ENCODE measurements around the gene KREMEN1.

KREMEN1 gene

GRCh38 chr22:29167032-29167911 lies 94.4 kb downstream of the KREMEN1 start:
- no peak for DNase-seq (ENCODE audit: low read depth, low spot score)
- TF ChIP-seq CTCF (IDR thresholded peaks at IDR 0.05; ENCODE audit: insufficient read depth, low read length, missing control alignments), result no peak
- ChIA-PET POLR2A (no interaction called here), CTCF (interaction anchor here (0.7 kb wide), 1 partner anchor 13 kb away, joined by 3 read pairs; no protein-coding TSS in a partner anchor)
- no peak overlapping the region for H3K4me3 ChIP-seq (ENCODE audit: low read depth, low read length)

- POLR2A ChIA-PET, result no interaction called here
- TF ChIP-seq CTCF (IDR thresholded peaks at IDR 0.05; ENCODE audit: insufficient read depth, low read length, missing control alignments), result no peak
- CTCF ChIA-PET, result no interaction called here
Measured at GRCh38 chr22:29171721-29172120, 98.9 kb downstream of the KREMEN1 start.

GRCh38 chr22:29172216-29172615 lies 99.4 kb downstream of the KREMEN1 start:
- ChIA-PET CTCF (no interaction called here), POLR2A (no interaction called here)
- no peak for TF ChIP-seq CTCF (IDR thresholded peaks at IDR 0.05; ENCODE audit: insufficient read depth, low read length, missing control alignments)
- DNase-seq (ENCODE audit: low read depth, low spot score), result no peak
- H3K4me3 ChIP-seq (ENCODE audit: low read depth, low read length), result no peak overlapping the region

More at GRCh38 chr22:29171721-29172120, 98.9 kb downstream of the KREMEN1 start:
- no peak overlapping the region for H3K4me3 ChIP-seq (ENCODE audit: low read depth, low read length)
- DNase-seq (ENCODE audit: low read depth, low spot score), result no peak

- no peak for DNase-seq (ENCODE audit: low read depth, low spot score)
- ChIA-PET CTCF (interaction anchor here (2.5 kb wide), 1 partner anchor 21 kb away, joined by 10 read pairs; no protein-coding TSS in a partner anchor), POLR2A (no interaction called here)
- H3K4me3 ChIP-seq (ENCODE audit: low read depth, low read length), result no peak overlapping the region
- TF ChIP-seq CTCF (IDR thresholded peaks at IDR 0.05; ENCODE audit: insufficient read depth, low read length, missing control alignments), result no peak
Measured at GRCh38 chr22:29175312-29175835, 102.5 kb downstream of the KREMEN1 start.

GRCh38 chr22:29183971-29184848 lies 111.4 kb downstream of the KREMEN1 start:
- no peak for DNase-seq (ENCODE audit: low read depth, low spot score)
- ChIA-PET CTCF (interaction anchor here (1.1 to 1.6 kb wide), 3 partner anchors 19 to 329 kb away, joined by 3 to 6 read pairs (median 4); no protein-coding TSS in a partner anchor), POLR2A (no interaction called here)
- no peak overlapping the region for H3K4me3 ChIP-seq (ENCODE audit: low read depth, low read length)
- no peak for TF ChIP-seq CTCF (IDR thresholded peaks at IDR 0.05; ENCODE audit: insufficient read depth, low read length, missing control alignments)
